ENCODE results near the gene CDKN2AIPNL. TPM values are rescaled to one million over a fixed set of nuclear protein-coding genes. Genes with fewer than 3 reads are reported as not detected.

Gene CDKN2AIPNL
- total and polyA plus RNA-seq, 2 donors (not counting 3 experiments of a cell fraction or from before 2014, with no cell fraction given): 22.2 to 36.5 TPM

GRCh38 chr5:134409321-134409720 is 2.4 kb downstream of the CDKN2AIPNL start:
- POLR2A ChIA-PET: no interaction called here
- no peak overlapping the region for H3K4me3 ChIP-seq (replicated peaks in 1 of 3; ENCODE audit: insufficient read depth in 1 of 3, low read depth in 1 of 3, low read length in 3 of 3)
- H3K4me2 ChIP-seq (ENCODE audit: insufficient read depth, low read length): no peak overlapping the region
- no peaks in the 10 kb centered on the region for H3K9me1 ChIP-seq (replicated peaks; ENCODE audit: control insufficient read depth, extremely low read depth, insufficient read depth, low read length)
- dilution Hi-C loops (cut with MboI; ENCODE audit: extremely low pct_ligation_motif_present, low sequenced_read_pairs): no loop called here
- FAIRE-seq: no peak
- H3K4me1 ChIP-seq (ENCODE audit: control insufficient read depth, extremely low read depth, insufficient read depth, low read length): peaks cover 15% of the 10 kb centered on the region
- no peaks in the 10 kb centered on the region for H4K20me1 ChIP-seq (replicated peaks; ENCODE audit: control insufficient read depth, extremely low read depth, insufficient read depth, low read length)
- TF ChIP-seq CTCF (IDR thresholded peaks at IDR 0.05; ENCODE audit: extremely low read depth in 1 of 2, insufficient read depth in 1 of 2, low read depth in 1 of 2, low read length in 2 of 2) (no peak), GATA2 (IDR thresholded peaks at IDR 0.05; ENCODE audit: insufficient read depth, insufficient read length, low read depth, low read length) (no peak), POLR2AphosphoS5 (IDR thresholded peaks at IDR 0.05; ENCODE audit: insufficient read depth, low read depth, low read length) (no peak)
- peaks cover 28% of the 10 kb centered on the region for H3K79me2 ChIP-seq (ENCODE audit: control insufficient read depth, insufficient read depth, low read length)
- no peaks in the 10 kb centered on the region for H3K27me3 ChIP-seq (ENCODE audit: control insufficient read depth in 2 of 2, insufficient read depth in 2 of 2, low read length in 2 of 2)
- DNase-seq (ENCODE audit: low read depth, low spot score): no peak
- no peak overlapping the region for H3K27ac ChIP-seq (ENCODE audit: insufficient read depth, low read depth, low read length)
- H3K36me3 ChIP-seq (ENCODE audit: control insufficient read depth in 2 of 2, extremely low read depth in 1 of 2, insufficient read depth in 2 of 2, low read length in 2 of 2): peaks cover 3 to 6% of the 10 kb centered on the region in 2 experiments
- CTCF ChIA-PET: interaction anchor here (1.4 to 8.4 kb wide), 3 partner anchors 117 to 178 kb away, joined by 3 to 90 read pairs (median 38); partner anchors contain the start of gene JADE2
- no peak overlapping the region for H3K9ac ChIP-seq (replicated peaks; ENCODE audit: extremely low read depth, insufficient read depth, low read length)
- no TSS peak for BruUV-seq (replicated peaks)
- no peaks in the 10 kb centered on the region for H3K9me3 ChIP-seq (replicated peaks; ENCODE audit: control insufficient read depth, insufficient read depth, low read length)
- intact Hi-C loops (cut with micrococcal nuclease): no loop called here
- H2AFZ ChIP-seq (ENCODE audit: low read depth, low read length): no peak overlapping the region

GRCh38 chr5:134406390-134406789 is 5.3 kb downstream of the CDKN2AIPNL start:
- Histone ChIP-seq H3K27me3 (ENCODE audit: control insufficient read depth in 2 of 2, insufficient read depth in 2 of 2, low read length in 2 of 2) (no peaks in the 10 kb centered on the region), H3K4me2 (ENCODE audit: insufficient read depth, low read length) (no peak overlapping the region), H3K4me1 (ENCODE audit: control insufficient read depth, extremely low read depth, insufficient read depth, low read length) (peaks cover 9% of the 10 kb centered on the region), H3K9me1 (replicated peaks; ENCODE audit: control insufficient read depth, extremely low read depth, insufficient read depth, low read length) (no peaks in the 10 kb centered on the region), H3K36me3 (ENCODE audit: control insufficient read depth in 2 of 2, extremely low read depth in 1 of 2, insufficient read depth in 2 of 2, low read length in 2 of 2) (peaks cover 3 to 6% of the 10 kb centered on the region in 2 experiments), H3K4me3 (replicated peaks in 1 of 3; ENCODE audit: insufficient read depth in 1 of 3, low read depth in 1 of 3, low read length in 3 of 3) (no peak overlapping the region), H3K9me3 (replicated peaks; ENCODE audit: control insufficient read depth, insufficient read depth, low read length) (no peaks in the 10 kb centered on the region), H3K27ac (ENCODE audit: insufficient read depth, low read depth, low read length) (no peak overlapping the region), H4K20me1 (replicated peaks; ENCODE audit: control insufficient read depth, extremely low read depth, insufficient read depth, low read length) (no peaks in the 10 kb centered on the region), H3K9ac (replicated peaks; ENCODE audit: extremely low read depth, insufficient read depth, low read length) (no peak overlapping the region), H3K79me2 (ENCODE audit: control insufficient read depth, insufficient read depth, low read length) (peaks cover 26% of the 10 kb centered on the region), H2AFZ (ENCODE audit: low read depth, low read length) (no peak overlapping the region)
- no peak for FAIRE-seq
- ChIA-PET CTCF (interaction anchor here (1.0 to 1.7 kb wide), 5 partner anchors 15 to 181 kb away, joined by 3 to 8 read pairs (median 4); no protein-coding TSS in a partner anchor), POLR2A (no interaction called here)
- dilution Hi-C loops (cut with MboI; ENCODE audit: extremely low pct_ligation_motif_present, low sequenced_read_pairs) (no loop called here), intact Hi-C loops (cut with micrococcal nuclease) (no loop called here)
- no peak for TF ChIP-seq POLR2A (IDR thresholded peaks at IDR 0.05; ENCODE audit: low read depth, low read length)
- no peak for TF ChIP-seq JUN (IDR thresholded peaks at IDR 0.05; ENCODE audit: borderline replicate concordance, insufficient read depth, insufficient read length, low read depth)
- TF ChIP-seq POLR2AphosphoS5 (IDR thresholded peaks at IDR 0.05; ENCODE audit: insufficient read depth, low read depth, low read length): no peak
- TF ChIP-seq MYC (IDR thresholded peaks at IDR 0.05; ENCODE audit: low read depth, low read length): no peak
- TF ChIP-seq FOS (IDR thresholded peaks at IDR 0.05; ENCODE audit: borderline replicate concordance, insufficient read depth, low read length): no peak
- TF ChIP-seq MAX (IDR thresholded peaks at IDR 0.05; ENCODE audit: insufficient read depth, insufficient read length): no peak
- TF ChIP-seq CTCF (IDR thresholded peaks at IDR 0.05; ENCODE audit: extremely low read depth in 1 of 2, insufficient read depth in 1 of 2, low read depth in 1 of 2, low read length in 2 of 2): no peak
- TF ChIP-seq EZH2 (IDR thresholded peaks at IDR 0.05; ENCODE audit: borderline replicate concordance, low read depth, low read length, severe bottlenecking): no peak
- TF ChIP-seq GATA2 (IDR thresholded peaks at IDR 0.05; ENCODE audit: insufficient read depth, insufficient read length, low read depth, low read length): no peak
- no peak for DNase-seq (ENCODE audit: low read depth, low spot score)
- BruUV-seq (replicated peaks): no TSS peak

Data from endothelial cell of umbilical vein (primary cell).